ENCODE data around the gene ELANE.

Gene ELANE

GRCh38 chr19:879711-880438 lies 27.8 kb downstream of the ELANE start:
- Histone ChIP-seq H3K4me2 (ENCODE audit: low read depth, low read length, poor library complexity, severe bottlenecking) (no peak overlapping the region), H4K20me1 (ENCODE audit: insufficient read depth, low read length, poor library complexity, severe bottlenecking) (no peaks in the 10 kb centered on the region), H3K9me2 (replicated peaks; ENCODE audit: low read depth, low read length) (no peaks in the 10 kb centered on the region), H3F3A (ENCODE audit: low read depth) (no peaks in the 10 kb centered on the region), H2AFZ (ENCODE audit: low read length) (no peak overlapping the region), H3K4me3 (ENCODE audit: low read length, poor library complexity, severe bottlenecking) (no peak overlapping the region), H3K36me3 (ENCODE audit: insufficient read depth, low read length) (no peaks in the 10 kb centered on the region; the same call in 1 of the 2 replicates), H3K27me3 (ENCODE audit: insufficient read depth, low read length, poor library complexity, severe bottlenecking) (no peaks in the 10 kb centered on the region), H3K9ac (ENCODE audit: low read depth, low read length, poor library complexity, severe bottlenecking) (no peak overlapping the region), H3K4me1 (ENCODE audit: insufficient read depth, low read length, poor library complexity, severe bottlenecking) (no peaks in the 10 kb centered on the region), H3K9me3 (ENCODE audit: insufficient read depth, low read depth, low read length) (no peaks in the 10 kb centered on the region), H3K79me2 (ENCODE audit: insufficient read depth, low read length) (no peaks in the 10 kb centered on the region)
- TF ChIP-seq EZH2phosphoT487 (IDR thresholded peaks at IDR 0.05; ENCODE audit: borderline replicate concordance) (no peak), CTCF (conservative IDR thresholded peaks at IDR 0.05; ENCODE audit: low read length) (no peak)

- H2AFZ ChIP-seq (ENCODE audit: low read length): no peak overlapping the region
- no peaks in the 10 kb centered on the region for H3K9me3 ChIP-seq (ENCODE audit: insufficient read depth, low read depth, low read length)
- no peak overlapping the region for H3K4me2 ChIP-seq (ENCODE audit: low read depth, low read length, poor library complexity, severe bottlenecking)
- H3K9ac ChIP-seq (ENCODE audit: low read depth, low read length, poor library complexity, severe bottlenecking): no peak overlapping the region
- H3F3A ChIP-seq (ENCODE audit: low read depth): no peaks in the 10 kb centered on the region
- no peaks in the 10 kb centered on the region for H3K27me3 ChIP-seq (ENCODE audit: insufficient read depth, low read length, poor library complexity, severe bottlenecking)
- no peaks in the 10 kb centered on the region; the same call in 1 of the 2 replicates for H3K36me3 ChIP-seq (ENCODE audit: insufficient read depth, low read length)
- TF ChIP-seq CTCF (conservative IDR thresholded peaks at IDR 0.05; ENCODE audit: low read length) (no peak), EZH2phosphoT487 (IDR thresholded peaks at IDR 0.05; ENCODE audit: borderline replicate concordance) (no peak)
- no peaks in the 10 kb centered on the region for H3K9me2 ChIP-seq (replicated peaks; ENCODE audit: low read depth, low read length)
- H3K79me2 ChIP-seq (ENCODE audit: insufficient read depth, low read length): no peaks in the 10 kb centered on the region
- H3K4me3 ChIP-seq (ENCODE audit: low read length, poor library complexity, severe bottlenecking): no peak overlapping the region
- no peaks in the 10 kb centered on the region for H4K20me1 ChIP-seq (ENCODE audit: insufficient read depth, low read length, poor library complexity, severe bottlenecking)
- H3K4me1 ChIP-seq (ENCODE audit: insufficient read depth, low read length, poor library complexity, severe bottlenecking): no peaks in the 10 kb centered on the region
Measured at GRCh38 chr19:881385-882071, 29.4 kb downstream of the ELANE start.

GRCh38 chr19:882871-883497 lies 30.9 kb downstream of the ELANE start:
- Histone ChIP-seq H3K4me2 (ENCODE audit: low read depth, low read length, poor library complexity, severe bottlenecking) (no peak overlapping the region), H3F3A (ENCODE audit: low read depth) (no peaks in the 10 kb centered on the region), H3K9me2 (replicated peaks; ENCODE audit: low read depth, low read length) (no peaks in the 10 kb centered on the region), H3K36me3 (ENCODE audit: insufficient read depth, low read length) (no peaks in the 10 kb centered on the region; the same call in 1 of the 2 replicates), H3K9me3 (ENCODE audit: insufficient read depth, low read depth, low read length) (no peaks in the 10 kb centered on the region), H3K9ac (ENCODE audit: low read depth, low read length, poor library complexity, severe bottlenecking) (no peak overlapping the region), H3K4me1 (ENCODE audit: insufficient read depth, low read length, poor library complexity, severe bottlenecking) (no peaks in the 10 kb centered on the region), H3K4me3 (ENCODE audit: low read length, poor library complexity, severe bottlenecking) (no peak overlapping the region), H2AFZ (ENCODE audit: low read length) (no peak overlapping the region), H3K79me2 (ENCODE audit: insufficient read depth, low read length) (no peaks in the 10 kb centered on the region), H4K20me1 (ENCODE audit: insufficient read depth, low read length, poor library complexity, severe bottlenecking) (no peaks in the 10 kb centered on the region), H3K27me3 (ENCODE audit: insufficient read depth, low read length, poor library complexity, severe bottlenecking) (no peaks in the 10 kb centered on the region)
- TF ChIP-seq EZH2phosphoT487 (IDR thresholded peaks at IDR 0.05; ENCODE audit: borderline replicate concordance) (no peak), CTCF (conservative IDR thresholded peaks at IDR 0.05; ENCODE audit: low read length) (no peak)
